Fibroblast of skin of left quadriceps (primary cell): ENCODE measurements around the gene NOS3.
A peak's percentile ranks its signal among the peaks of the same experiment; 100 is the strongest.
"Not testable (repeated sequence)": the region's sequence is repeated elsewhere in the genome, so short reads cannot be mapped to it uniquely, and the experiment has no call there.

ENCODE experiments used
- DNase-seq, 2 experiments: peaks; one replicate each; pipeline ENCODE4 v3.0.0-alpha.2; 2013; ENCODE audit warnings: low read depth in 2 of 2

NOS3 gene

DNA sequence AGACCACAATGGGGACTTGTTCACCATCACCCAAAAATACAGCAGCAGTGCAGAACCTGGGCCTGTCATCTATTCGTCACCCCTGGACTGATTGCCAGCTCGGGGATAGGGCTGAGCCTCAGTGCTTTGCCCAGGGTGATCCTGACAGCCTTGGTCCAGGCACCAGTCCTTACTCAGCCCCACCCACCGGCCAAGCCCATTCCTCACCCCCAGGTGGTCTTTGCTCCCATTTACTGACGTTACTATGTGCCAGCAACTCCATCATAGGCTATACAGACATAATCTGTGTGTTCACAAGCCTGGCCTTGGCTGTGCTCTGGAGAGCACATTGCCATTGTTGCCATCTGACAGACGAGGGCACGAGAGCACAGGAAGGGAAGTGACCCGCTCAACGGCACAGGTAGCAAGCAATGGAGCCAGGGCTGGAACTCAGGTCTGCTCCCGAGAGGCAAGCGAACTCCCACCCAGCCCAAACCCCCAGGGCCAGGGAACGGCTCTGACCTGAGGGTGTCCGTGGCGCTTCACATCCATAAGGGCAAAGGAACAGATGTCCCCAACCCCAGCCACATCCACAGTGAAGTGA is 26.6 kb downstream of the NOS3 start:
- DNase-seq: no peak

DNA sequence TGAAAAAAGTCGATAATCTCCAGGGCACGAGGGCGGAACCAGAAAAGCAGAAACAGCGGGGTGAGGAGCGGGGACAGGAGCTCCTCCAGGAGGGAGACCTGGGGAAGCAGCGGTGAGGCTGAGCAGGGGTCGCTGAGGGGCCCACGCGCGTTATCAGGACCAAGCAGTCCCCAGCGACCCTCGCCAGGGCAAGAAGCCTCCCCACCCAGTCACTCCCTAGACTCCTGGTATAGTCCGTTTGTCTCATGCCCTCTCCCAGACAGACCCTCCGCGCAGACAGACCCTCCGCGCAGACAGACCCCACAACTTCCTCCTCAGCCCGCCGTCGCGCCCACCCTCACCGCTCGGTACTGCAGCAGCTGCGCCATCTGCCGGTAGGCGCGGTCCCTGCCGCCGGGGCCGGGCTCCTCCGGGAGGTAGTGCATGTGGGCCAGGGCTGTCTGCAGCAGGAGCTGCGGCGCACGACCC is 27.2 kb downstream of the NOS3 start:
- no peak for DNase-seq

DNA sequence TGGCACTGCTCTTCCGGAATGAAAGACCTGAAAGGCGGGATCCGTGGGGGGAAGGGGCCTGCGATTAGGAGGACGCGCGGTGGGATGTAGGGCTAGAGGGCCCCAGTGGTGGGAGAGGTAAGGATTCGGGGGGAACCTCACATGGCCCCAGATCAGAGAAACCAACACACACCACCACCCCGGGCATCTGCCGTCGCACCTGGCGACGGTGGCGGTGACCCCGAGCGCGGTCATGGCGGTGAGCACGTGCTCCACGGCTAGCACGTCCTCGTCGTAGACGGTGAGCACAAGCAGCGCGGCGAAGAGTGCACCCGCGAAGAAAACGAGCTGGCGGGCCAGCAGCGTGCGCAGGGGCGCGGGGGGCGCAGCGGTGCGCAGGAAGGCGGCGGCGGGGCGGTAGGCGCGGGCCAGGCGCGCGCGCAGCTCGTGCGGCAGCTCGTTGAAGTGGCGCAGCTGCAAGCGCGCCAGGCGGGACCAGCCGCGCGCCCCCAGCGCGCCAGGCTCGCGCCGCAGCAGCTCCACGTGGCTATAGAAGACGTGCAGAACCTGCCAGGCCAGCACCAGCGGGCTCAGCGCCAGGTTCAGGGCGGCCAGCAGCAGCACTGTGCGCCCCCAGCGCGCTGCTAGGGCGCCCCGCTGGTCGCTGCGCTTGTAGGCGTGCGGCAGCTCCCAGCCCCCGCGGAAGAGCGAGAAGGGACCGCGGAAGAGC is 27.8 kb downstream of the NOS3 start:
- DNase-seq: no peak

DNA sequence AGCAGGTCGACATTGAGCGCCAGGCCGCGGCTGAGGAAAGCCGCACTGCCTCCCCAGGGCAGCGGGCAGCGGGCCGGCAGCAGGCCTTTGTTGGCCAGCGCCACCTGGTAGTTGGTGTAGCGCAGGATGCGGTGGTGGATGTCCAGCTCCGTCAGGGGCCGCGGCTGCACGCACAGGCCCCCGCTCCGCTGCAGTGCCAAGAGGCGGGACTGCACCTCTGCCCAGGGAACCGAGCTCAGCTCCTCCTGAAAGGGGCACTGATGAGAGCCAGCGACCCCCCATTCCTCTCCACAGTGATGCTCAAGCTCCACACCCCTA is 28.3 kb downstream of the NOS3 start:
- DNase-seq: no peak

DNA sequence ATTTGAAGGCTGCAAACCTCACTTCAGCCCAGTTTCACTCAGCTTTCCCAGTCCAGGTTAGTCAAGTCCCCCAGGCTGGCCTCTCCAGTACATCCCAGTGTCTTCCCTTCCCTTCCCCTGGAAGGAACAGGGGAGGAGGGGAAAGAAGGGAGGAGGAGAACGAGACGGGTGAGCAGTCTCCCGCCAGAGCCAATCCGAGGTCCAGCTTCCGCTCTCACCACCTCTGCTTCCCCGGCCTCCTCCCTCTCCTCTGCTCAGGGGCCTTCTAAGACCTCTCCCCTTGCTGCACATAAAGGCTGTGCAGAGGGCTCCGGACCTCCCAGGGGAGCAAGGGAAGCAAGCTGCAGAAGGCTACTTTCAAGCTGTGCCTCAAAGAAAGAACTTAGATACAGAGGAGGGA is 29.4 kb downstream of the NOS3 start:
- no peak for DNase-seq

DNA sequence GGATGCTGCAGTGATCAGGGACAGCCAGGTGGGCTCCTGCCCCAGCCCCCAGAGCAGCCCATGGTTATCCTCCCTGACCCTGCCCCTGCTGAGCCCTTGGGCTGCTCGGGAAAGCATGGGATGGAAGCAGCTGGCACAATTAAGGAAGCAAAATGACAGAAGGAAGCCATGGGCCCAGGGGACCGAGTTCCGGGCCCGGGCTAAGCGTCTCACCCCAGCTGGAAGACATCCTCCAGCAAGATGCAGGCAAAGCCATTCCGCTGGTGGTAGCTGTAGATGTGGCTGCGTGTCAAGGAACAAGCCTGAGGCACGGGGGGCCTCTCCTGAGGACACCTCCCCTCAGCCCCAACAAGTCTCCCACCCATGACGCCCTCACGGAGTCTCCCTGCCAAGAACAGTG is 32.4 kb downstream of the NOS3 start:
- no peak for DNase-seq

DNA sequence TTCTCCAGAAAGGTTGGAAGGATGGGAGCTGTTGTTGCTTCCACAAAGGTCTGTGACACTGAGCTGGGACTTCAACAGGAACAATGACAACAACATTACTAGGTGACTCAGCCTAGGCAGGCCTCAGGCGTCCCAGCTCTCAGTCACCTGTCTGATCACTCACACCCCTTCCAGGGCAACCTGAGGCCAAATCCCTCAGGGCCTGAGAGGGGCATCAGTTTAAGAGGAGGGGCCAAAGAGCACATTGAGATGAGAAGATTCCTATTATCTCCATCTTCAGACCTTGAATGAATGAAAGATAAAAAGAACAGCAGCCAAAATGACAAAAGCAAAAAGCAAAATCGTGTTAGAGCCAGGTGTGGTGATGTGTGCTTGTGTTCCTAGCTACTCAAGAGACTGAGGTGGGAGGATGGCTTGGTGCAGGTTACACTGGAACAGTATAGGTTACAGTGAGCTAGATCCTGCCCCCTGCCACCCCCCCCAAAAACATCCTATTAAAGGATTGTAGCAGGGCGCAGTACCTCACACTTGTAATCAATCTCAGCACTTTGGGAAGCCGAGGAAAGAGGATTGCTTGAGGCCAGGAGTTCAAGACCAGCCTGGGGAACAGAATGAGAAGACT is 33.7 kb downstream of the NOS3 start, which contains the start of gene ATG9B:
Gene ATG9B (minus strand): TSS at position 60 of the 622 bp plus-strand sequence. CDS start 71 bp downstream, outside the sequence.
- no peak for DNase-seq

DNA sequence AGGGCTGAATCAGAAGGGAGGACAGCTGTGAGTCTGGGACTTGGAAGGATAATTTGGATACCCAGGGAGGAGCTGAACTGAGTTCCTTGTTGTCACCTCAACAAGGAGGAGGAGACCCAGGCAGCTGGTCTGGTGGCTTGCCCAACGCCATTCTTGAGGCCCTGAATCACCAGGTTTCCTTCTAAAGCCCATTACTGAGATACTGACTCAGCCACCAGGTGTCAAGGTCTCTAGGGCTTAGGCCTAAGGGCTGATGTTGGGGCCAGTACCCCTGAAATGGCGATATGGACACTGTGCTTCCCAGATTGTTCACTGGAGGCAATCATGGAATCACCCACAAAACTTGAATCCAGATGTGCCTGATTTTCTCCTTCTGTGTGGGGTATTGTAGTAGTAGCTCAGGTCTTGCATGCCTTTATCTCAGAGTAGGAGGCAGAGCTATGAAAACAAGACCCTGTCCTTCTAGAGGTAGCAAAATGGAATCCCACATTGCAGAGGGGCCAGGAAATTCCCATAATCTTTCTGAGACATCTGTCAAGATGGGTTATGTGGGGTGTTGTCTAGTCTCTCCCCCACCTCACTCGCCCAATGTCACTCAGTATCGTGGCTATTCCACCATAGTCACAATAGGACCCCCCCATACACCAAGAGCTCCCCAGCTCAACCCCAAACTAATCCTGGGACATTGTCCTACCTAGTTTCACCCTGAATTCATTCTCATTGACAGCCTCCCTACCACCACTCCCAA is 35.3 kb downstream of the NOS3 start:
- DNase-seq: no peak

DNA sequence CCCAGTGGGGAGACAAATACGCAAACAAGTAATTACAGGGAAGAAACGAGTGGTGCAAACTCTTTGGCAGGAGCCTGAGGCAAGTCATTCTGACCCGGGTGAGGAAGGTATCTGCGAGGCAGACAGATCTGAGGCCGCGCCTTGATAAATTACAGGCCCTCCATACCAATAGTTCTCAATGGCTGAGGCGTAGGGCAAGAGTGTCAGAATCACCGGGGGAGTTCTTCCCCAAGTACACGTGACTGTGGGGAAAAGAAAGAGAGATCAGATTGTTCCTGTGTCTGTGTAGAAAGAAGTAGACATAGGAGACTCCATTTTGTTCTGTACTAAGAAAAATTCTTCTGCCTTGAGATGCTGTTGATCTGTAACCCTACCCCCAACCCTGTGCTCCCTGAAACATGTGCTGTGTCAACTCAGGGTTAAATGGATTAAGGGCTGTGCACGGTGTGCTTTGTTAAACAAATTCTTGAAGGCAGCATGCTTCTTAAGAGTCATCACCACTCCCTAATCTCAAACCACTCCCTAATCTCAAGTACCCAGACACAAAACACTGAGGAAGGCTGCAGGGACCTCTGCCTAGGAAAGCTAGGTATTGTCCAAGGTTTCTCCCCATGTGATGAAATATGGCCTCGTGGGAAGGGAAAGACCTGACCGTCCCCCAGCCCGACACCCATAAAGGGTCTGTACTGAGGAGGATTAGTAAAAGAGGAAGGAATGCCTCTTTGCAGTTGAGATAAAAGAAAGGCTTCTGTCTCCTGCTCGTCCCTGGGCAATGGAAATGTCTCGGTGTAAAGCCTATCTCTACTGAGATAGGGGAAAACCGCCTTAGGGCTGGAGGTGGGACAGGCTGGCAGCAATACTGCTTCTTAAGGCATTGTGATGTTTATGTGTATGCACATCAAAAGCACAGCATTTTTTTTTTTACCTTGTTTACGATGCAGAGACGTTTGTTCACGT is 36.2 kb downstream of the NOS3 start:
- DNase-seq: not testable (repeated sequence)

DNA sequence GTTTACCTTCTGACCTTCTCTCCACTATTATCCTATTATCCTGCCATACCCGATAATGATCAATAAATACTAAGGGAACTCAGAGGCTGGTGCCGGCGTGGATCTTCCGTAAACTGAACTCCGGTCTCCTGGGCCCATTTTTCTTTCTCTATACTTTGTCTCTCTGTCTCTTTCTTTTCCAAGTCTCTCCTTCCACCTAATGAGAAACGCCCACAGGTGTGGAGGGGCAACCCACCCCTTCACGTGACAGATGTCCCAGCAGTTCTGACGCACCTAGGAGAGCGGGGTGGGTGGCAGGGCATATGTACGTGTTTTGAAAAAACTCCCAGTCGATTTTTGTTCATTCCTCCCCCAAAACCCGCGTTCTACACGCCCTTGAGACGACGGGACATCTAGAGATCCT is 36.9 kb downstream of the NOS3 start:
- not testable (repeated sequence) for DNase-seq

DNA sequence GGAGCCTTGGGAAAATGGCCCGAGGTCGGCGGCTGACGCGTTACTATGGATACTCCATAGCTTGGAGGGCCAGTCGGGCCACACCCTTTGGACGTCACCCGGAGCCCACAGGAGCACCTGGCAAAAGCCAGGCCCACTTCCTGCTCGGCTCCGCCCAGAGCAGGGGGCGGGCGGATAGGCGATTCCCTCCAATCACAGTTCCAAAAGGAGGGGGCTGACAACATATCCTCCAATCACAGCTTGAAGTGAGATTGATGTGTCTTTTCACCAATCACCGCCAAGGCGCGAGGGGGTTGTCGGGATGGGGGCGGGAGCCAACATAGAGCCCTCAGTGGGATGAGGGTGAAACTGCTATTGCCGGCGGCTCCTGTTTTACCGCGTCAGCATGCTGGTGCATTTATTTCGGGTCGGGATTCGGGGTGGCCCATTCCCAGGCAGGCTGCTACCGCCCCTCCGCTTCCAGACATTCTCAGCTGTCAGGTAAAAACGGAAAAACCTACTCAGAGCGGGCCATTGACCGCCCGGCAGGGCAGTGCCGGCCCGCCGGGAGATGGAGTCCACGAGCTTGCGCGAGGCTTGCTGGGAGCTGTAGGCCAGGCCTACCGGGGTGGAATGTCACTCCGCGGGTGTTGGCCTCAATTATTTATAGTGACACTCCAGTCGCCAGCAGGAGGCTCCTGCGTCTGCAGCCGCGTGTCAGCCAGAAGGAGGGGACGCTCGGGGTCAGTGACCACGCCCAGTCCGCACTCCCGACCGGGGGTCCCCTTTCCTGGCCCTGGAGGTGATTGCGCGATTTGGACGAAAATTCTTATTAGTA is 37.5 kb downstream of the NOS3 start, which contains the start of gene ABCB8:
Gene ABCB8 (plus strand): TSS at position 320 of the 817 bp plus-strand sequence. CDS start 66 bp downstream, at position 386.
- DNase-seq: peak; percentile 98

DNA sequence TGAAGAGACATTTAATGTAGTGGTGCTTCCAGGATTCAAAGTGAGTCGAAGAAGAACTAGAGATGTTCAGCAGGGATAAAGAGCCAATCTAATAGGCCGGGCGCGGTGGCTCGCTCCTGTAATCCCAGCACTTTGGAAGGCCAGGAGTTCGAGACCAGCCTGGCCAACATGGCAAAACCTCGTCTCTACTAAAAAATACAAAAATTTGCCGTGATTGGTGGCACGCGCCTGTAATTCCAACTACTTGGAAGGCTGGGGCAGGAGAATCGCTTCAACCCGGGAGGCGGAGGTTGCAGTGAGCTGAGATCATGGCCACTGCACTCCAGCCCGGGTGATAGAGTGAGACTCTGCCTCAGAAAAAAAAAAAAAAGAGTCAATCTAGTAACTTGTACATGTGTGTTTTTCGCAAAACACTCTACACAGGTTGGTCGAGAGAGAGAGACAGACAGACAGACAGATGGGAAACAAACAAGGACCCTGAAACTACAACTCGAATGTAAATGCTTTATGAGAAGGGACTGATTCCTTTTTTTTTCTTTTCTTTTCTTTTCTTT is 38.2 kb downstream of the NOS3 start:
- no peak for DNase-seq

DNA sequence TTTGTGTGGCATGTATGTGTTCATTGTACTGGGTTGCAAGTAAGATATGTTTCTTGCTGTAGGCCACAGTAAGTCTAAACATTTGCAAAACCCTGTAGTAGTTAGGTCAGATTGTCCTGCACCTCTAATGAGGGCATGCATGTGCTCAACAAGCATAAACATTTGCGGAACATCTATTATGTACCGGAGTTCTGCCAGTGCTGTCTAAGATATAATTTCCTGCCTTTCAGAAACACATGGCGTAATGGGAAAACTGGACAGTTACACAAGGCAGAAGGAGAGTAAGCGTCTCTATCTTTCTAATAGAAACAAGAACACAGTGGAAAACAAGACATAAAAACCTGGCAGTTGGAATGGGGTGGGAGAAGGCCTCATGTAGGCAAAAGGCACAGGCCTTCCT is 40.2 kb downstream of the NOS3 start:
- DNase-seq: no peak

DNA sequence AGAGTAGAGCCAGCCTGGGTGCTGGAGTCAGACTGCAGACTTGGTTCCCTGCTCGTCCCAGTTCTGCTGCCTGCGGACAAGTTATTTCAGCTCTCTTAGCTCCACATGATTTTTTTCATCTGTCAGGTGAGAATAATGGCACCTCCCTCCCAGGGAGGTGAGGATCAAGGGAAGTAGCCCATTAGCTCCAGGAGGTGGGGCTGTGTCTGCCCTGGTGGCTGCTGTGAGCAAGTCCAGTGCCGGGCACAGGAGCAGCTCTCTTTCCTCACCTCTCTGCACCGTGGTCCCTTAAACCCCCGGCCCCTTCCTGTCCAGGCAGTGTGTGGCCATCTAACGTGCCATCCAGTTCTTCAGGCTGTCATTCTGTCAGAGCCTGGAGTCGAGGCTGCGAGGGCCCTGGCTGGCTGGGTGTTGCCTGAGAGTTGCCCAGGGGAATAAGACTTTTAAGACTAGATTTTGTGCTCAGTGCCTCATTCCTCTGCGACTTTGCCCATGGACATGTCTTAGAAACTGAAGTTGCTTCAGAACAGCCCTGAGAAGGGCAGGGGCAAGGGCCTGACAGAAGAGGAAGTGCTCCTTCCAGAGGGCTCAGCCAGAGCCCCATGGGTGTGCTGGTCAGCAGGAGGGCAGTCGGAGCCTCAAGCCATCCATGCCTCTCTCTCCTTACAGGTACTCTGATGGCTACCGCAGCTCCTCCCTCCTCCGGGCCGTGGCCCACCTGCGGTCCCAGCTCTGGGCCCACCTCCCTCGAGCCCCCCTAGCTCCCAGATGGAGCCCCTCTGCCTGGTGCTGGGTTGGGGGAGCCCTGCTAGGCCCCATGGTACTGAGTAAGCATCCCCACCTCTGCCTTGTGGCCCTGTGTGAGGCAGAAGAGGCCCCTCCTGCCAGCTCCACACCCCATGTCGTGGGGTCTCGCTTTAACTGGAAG is 42.4 kb downstream of the NOS3 start:
- no peak for DNase-seq

DNA sequence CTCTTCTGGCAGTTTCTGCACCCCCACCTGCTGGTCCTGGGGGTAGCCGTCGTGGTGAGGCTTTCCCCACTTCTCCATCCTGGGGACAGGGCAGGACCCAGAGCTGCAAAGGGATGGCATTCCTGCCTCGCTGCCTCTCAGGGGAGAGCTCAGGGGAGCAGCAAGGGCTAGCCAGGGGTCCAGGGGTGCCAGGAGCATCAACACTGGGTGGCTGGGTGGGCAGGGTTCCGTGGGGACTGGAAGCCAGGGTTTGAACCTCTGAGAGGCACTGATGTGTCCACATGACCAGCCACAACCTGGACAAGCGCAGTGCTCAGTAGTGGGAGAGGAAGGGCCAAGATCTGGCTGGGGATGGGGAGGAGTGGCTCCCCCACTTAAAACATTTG is 43.0 kb downstream of the NOS3 start:
- DNase-seq: no peak

DNA sequence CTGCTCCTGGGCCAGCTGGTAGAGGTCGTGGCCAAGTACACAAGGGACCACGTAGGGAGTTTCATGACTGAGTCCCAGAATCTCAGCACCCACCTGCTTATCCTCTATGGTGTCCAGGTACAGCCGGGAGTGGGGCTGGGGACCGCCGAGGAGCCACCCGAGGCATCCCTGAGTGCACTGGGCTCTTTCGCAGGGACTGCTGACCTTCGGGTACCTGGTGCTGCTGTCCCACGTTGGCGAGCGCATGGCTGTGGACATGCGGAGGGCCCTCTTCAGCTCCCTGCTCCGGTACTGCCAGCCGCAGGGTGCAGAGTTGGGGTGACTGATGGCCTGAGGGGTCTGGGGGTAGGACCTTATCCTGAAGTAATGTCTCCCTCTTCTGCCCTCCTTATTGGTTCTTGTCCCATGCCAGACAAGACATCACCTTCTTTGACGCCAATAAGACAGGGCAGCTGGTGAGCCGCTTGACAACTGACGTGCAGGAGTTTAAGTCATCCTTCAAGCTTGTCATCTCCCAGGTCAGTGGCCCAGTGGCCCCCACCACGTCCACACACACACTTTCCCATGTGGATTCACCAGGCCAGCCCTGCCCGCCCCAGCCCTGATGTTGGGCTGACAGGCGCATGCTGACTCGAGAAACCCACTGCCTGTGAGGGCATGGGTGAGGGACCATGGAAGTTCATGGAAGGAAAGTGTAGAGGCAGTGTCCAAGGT is 43.7 kb downstream of the NOS3 start:
- DNase-seq: no peak

DNA sequence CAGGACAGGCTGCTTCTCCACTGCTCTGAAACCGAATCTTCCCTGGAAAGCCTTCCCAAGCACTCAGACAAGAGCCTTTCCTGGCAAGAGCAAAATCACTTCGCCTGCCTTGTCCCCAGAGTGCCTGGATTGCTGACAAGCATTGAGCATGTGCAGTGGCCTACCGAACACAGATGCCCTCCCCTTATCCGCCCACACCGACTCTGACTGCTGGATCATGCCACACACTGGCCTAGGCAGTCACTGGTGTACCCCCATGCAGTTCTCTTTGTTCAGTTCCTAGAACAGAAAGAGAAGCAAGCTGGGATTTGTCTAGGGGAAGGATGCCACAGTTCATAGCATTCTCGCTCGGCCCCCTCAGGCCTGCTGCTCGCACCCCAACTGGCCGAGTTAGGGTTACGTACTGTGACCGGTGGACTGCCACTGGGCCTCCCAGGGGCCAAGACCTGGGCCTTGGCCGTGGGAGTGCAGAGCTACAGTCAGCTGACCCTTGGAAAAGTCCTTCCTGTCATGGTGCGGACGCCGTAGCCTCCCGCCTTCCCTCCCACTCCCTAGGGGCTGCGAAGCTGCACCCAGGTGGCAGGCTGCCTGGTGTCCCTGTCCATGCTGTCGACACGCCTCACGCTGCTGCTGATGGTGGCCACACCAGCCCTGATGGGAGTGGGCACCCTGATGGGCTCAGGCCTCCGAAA is 44.4 kb downstream of the NOS3 start:
- no peak for DNase-seq

DNA sequence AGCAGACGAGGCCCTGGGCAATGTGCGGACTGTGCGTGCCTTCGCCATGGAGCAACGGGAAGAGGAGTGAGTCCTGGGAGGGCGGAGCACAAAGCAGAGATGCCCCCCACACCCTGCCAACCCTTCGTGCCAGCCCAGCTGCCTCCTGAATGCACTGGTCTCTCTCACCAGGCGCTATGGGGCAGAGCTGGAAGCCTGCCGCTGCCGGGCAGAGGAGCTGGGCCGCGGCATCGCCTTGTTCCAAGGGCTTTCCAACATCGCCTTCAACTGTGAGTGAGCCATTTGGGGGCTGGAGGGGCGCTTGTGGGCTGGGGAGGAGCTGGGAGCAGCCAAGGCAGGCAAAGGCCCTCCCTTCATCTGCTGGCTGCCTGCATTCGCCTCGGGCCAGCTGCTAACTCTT is 45.1 kb downstream of the NOS3 start:
- no peak for DNase-seq
